NCI-H460 (cell line): ENCODE data around the gene MRPL28. TPM values are rescaled to one million over a fixed set of nuclear protein-coding genes. Genes with fewer than 3 reads are reported as not detected.
"Not testable (repeated sequence)": the region's sequence is repeated elsewhere in the genome, so short reads cannot be mapped to it uniquely, and the experiment has no call there.

Experiments used
- DNase-seq: peaks from one replicate; pipeline ENCODE4 v3.0.0-alpha.2; 2016; ENCODE audit warnings: low read depth; ENCODE audit errors: extremely low read depth
- polyA plus RNA-seq: library from polyadenylated mRNA; depleted of rRNA; stranded (reverse); fragments of >200 nt; gene quantifications from 2 replicates; pipeline ENCODE4 v1.2.3, GENCODE V29; 2014; cell fraction: nucleus; rRNA removed
- total RNA-seq: library from RNA; depleted of rRNA; stranded (reverse); fragments of >200 nt; shearing (Covaris generic); gene quantifications from 2 replicates; pipeline ENCODE4 v1.2.3, GENCODE V29; 2014; rRNA removed

MRPL28 gene
- 100 and 116 TPM in 2 replicates for total RNA-seq
- 129 and 138 TPM in 2 replicates for polyA plus RNA-seq

DNA sequence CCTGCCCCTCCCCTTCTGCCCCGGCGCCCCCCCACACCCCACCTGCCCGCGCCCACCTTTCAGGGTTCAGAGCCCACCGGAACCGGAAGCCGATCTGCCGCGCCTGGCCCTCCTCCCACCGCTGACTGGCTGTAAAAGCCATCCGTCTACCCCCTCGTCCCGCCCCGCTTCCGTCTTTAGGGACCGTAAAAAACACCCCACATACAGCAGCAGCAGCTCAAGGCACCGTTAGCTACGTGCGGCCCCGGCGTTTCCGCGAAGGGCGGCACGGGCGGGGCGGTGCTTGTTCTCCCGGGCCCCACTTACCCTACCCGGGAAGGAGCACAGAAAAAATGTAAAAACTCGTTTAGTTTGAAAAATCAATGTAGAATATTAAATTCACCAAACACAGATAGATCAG is at the start of gene MRPL28:
MRPL28 (minus strand) TSS at position 96 of the 400 bp plus-strand sequence. CDS start 320 bp downstream, outside the sequence.
- peak; percentile 93 for DNase-seq

DNA sequence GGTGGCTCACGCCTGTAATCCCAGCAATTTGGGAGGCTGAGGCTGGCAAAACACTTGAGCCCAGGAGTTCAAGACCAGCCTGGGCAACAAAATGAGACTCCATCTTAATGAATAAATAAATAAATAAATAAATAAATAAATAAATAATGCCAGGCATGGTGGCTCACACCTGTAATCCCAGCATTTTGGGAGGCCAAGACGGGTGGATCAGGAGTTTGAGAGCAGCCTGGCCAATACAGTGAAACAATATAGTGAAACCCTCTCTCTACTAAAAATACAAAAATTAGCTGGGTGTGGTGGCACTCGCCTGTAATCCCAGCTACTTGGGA is 44.8 kb upstream of the MRPL28 start:
- DNase-seq = not testable (repeated sequence)

GRCh38 chr16:414395-415169 is 44.2 kb upstream of the MRPL28 start:
- DNase-seq = no peak

DNA sequence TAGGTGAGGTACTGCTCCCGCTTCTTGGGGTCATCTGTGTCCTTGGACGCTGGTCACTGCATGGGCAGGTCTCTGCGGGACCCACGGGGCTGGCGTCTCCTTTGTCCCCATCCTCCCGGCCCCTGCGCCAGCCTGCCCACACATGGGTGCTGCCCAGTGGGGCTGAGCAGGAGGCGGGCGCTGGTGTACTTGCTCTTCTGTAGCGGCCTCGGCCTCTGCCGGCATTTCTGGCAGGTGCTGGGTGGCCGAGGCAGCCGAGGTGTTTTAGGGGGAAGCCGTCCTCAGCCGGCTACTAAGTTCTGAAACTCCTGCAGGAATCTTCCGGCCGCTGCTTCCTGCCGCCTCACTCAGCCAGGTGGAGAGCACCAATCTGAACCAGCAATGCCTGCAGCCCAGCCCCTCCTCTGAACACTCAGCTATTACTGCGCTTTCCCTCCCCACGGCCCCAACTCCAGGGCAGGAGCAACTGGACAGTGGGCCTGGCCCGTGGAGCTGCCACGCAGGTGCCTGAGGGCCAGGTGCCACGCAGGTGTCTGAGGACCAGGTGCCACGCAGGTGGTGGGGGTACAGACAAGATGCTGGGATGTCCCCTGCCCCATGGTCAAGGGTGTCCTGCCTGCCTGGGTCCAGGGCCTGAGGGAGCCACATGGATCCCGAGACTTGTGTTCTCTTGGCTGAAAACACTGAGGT is 41.4 kb upstream of the MRPL28 start:
- no peak for DNase-seq

GRCh38 chr16:410516-411178 is 40.3 kb upstream of the MRPL28 start:
- DNase-seq = no peak

GRCh38 chr16:407253-407652 is 36.9 kb upstream of the MRPL28 start:
- no peak for DNase-seq

GRCh38 chr16:405548-406506 is 35.5 kb upstream of the MRPL28 start:
- no peak for DNase-seq

DNA sequence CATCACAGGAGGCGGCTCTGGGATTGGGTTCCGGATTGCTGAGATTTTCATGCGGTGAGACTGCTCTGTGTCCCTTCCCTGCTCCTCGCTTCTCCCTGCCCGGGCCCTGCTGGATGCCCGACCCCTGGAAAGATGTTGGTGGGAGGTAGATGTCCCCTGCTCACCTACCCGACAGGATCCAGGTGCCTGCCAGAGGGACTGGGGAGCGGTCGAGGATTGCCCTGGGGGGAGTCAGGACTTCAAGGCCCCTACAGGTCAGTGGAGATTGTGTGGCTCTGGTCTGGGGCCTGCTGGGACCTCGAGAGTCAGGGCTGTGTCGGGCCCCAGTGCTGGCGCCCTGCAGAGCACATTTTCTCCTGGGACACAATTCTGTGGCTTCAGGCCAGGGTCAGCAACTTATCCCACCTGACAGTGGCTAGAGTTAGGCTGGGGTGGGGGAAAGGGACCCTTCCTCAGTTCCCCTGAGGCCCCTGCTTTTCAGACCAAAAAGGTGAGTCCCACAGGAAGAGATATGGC is 34.7 kb upstream of the MRPL28 start:
- DNase-seq = no peak

- DNase-seq = peak; percentile 87
These were observed 31.4 kb upstream of the MRPL28 start, which contains the start of gene DECR2 for GRCh38 chr16:401468-402348. DECR2 (plus strand) TSS chr16:401885; CDS start chr16:401964, 79 bp downstream.

- DNase-seq = no peak
These were observed 29.8 kb upstream of the MRPL28 start for GRCh38 chr16:400061-400591.

DNA sequence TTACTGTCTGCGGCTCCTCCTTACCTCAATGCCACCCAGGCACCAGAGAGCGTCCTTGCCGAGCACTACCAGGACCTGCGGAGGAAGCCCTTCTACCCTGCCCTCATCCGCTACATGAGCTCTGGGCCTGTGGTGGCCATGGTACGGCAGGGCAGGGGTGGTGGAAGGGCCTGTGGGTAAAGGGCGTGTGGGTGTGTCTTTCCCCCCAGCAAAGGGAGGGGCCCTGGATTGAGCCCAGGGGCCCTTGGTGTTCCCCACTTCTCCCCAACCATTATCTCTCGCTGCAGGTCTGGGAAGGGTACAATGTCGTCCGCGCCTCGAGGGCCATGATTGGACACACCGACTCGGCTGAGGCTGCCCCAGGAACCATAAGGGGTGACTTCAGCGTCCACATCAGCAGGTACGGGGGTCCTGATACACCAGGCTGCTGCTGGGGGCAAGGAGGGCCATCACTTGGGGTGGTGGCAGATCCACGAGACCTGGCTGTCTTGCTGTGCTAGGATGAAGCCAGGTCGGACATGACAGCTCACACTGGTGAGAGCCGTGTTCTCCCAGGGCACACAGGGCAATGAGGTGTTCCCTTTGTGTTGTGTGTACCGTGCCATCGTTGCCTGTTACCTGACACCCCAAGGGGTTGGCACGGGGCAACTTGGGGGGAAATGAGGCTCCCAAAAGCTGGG is 29.1 kb upstream of the MRPL28 start:
- no peak for DNase-seq

DNA sequence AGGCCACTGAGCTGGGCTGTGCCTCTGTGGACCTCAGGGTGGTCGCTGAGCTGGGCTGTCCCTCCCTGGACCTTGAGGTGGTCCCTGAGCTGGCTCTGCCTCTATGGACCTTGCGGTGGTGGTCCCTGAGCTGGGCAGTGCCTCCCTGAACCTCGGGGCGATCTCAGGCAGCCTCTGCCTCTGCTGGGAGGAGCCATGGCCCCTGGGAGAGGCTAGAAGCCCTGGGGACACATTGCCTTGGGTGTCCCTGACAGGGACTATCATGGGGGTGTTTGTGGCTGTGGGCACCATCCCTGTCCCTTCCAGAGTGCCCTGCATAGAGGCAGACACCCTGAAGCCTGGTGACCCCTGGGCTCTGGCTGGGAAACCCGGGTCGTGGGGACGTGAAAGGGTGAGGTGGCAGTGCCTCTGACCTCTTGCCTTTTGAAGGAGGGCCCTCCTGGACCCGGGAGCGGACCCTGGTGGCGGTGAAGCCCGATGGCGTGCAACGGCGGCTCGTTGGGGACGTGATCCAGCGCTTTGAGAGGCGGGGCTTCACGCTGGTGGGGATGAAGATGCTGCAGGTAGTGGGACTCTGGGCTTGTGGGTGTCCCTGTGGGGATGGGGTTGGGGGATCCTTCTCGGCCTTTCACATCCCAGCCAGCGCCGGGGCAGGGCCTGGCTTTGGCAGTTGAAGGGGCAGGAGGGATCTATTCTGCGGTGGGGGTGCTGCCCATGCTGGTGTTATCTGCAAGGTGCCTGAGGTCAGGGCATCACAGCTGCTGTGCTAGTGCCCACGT is 28.4 kb upstream of the MRPL28 start:
- no peak for DNase-seq

GRCh38 chr16:397736-398332 is 27.5 kb upstream of the MRPL28 start:
- DNase-seq = peak; percentile 63

DNA sequence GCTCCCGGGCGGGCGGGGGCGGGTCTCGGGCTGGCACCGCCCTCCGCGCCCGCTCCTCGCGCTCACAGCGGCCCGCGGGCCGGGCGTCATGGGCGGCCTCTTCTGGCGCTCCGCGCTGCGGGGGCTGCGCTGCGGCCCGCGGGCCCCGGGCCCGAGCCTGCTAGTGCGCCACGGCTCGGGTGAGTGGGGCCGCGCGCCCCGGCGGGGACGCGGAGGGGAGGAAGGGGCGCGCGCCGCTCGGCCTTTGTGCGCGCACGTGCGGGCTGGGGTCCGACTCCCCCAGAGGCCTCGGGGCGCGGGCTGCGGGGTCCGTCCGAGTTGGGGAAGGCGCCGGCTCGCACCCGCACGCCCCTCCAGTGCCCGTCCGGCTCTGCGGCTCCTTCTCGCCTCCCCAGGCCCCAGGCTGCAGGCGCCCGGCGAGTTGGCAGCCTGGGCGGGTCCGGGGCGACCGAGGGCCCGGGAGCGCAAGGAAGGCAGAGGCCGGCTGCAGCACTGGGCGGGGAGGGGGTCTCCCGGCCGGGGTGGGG is 26.9 kb upstream of the MRPL28 start, which contains the start of gene NME4:
NME4 (plus strand) TSS at position 65 of the 527 bp plus-strand sequence; CDS start at position 89, 24 bp downstream.
- no peak for DNase-seq

DNA sequence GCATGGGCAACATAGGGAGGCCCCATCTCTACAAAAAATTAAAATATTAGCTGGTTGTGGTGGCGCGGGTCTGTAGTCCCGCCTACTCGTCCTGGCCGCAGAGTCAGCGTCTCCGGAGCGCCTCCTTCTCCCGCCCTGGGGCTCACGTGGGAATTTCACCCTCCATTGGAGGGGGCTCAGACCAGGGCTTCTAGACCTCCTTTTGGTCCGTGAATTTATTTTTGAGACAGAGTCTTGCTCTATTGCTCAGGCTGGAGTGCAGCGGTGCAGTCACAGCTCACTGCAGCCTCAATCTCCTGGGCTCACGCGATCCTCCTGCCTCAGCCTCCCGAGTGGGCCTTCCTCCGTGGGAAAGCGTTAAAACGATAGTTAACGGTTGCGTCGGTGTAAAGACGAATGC is 26.3 kb upstream of the MRPL28 start:
- DNase-seq = peak; percentile 52

DNA sequence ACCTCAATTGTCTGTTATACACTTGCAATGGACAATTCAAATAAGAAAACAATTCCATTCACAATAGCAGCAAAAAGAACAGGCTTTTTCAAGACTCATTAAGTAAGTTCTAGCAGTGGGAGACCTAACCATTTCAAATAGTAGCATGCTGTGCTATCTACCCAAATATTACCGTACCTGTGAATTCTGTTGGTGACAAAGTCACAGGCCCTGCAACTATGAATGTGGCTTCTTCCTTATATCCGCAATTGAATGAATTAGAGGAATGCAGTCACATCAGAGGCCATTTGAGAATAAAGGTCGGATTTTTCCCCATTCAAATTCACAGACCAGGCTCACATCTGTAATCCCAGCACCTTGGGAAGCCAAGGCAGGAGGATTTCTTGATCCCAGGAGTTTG is 25.9 kb upstream of the MRPL28 start:
- no peak for DNase-seq
